HPDE6-E6E7 (cell line): ENCODE results near the gene PLSCR2.
A peak's percentile ranks its signal among the peaks of the same experiment; 100 is the strongest.
"Not testable (repeated sequence)": the region's sequence is repeated elsewhere in the genome, so short reads cannot be mapped to it uniquely, and the experiment has no call there.

ENCODE experiments used
- DNase-seq: peaks from one replicate; pipeline ENCODE4 v3.0.0; 2011; ENCODE audit warnings: missing footprints; ENCODE audit errors: extremely low spot score

The PLSCR2 gene

DNA sequence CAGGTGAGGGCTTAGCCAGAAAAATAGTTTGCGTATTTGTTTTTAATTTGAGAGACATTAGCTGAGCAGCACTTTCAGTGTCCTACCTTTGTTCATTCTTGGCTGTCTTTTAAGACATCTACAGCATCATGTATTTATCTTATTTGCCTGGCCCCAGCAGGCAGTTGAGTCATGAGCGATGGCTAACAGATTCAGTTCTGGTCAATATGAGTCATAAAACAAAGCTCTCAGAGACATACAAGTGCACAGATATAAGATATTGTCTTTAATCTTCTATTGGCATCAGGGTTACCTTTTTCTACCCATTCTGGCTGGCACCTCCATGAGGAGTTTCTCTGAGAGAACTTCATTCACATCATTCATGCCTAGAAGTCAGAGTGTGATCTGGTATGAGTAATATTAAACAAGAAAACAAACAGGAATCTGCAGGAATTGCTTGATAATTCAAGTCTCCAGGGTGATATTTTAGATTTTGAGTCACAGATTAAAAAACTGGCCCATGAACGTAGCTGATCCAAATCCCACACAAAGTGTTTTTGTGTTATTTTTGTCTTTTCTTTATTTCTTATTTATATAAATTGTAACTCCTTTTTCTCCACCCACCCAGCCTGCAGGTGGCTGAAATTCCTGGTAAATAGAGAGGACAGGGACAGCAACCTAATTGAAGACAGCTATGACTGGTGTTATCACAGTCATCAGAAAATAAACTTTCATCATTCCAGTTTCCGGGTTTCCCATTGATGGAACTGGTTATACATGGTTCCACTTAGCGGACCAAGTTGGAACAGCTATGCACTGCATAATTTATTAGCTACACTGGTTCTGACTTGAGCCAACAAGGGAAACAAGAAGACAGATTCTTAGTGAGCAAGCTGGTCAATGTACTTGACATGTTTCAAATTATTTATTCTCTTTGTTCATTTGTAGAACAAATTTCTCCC lies 47.3 kb downstream of the PLSCR2 start:
- DNase-seq = peak; percentile 33

DNA sequence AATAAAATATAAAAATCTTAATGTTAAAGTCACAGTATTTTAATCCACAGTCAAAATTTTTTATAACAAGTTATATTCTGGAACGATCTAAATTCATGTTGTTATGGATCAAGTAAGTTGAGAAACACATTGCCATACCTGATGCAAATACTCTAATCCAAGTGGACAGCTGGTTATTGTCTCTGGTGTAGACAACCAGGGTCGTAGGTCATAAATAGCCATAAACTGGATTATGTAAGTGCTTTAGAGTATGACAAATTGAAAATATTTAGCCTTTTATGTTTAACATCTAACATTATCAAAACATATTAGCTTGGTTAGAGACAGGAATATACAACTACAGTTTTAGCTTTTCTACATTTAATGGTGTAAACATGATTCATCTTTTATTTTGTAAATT lies 53.0 kb downstream of the PLSCR2 start:
- DNase-seq = no peak

DNA sequence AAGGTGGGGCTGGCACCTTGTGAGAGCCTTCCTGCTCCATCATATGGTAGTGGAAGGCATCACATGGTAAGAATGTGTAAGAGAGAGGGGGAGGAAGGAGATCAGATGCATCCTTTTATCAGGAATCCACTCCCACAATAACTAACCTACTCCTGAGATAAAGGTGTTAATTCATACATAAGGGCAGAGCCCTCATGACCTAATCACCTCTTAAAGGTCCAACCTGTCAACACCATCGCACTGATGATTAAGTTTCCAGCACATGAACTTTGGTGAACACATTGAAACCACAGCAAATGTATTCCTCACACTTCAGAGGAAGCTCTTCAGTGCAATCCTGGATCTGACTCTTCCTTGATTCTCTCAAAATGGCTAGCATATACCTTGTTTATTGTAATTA lies 55.4 kb downstream of the PLSCR2 start:
- DNase-seq = no peak

GRCh38 chr3:146412711-146413110 lies 56.6 kb downstream of the PLSCR2 start:
- DNase-seq = not testable (repeated sequence)

DNA sequence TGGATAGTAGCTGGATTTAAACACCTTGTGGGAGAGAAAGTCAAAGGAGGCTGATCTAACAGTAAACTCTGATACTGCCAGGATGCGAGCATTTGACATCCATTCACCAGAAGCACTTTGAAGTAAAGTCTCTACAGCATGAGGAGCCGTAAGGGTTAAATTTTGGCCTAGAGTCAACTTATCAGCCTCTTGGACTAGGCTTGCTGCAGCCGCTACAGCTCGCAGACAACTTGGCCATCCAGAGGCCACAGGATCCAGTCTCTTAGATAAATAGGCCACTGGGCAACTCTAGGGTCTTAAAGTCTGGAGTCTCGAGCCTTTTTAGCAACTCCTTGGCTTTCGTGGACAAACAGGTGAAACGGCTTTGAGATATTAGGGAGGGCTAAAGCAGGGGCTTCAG lies 61.4 kb downstream of the PLSCR2 start:
- no peak for DNase-seq

DNA sequence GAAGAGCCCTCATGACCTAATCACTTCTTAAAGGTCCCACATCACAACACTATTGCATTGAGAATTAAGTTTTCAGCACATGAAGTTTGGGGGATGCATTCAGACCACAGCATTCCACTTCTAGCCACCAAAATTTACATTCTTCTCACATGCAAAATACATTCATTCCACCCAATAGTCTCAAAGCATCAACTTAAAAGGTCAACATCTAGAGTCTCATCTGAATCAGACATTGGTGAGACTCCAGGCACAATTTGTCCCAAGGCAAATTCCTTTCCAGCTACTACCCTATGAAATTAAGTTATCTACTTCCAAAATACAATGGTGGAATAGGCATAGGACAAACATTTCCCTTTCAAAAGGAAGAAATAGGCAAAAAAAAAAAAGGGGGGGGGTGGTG lies 64.9 kb downstream of the PLSCR2 start:
- no peak for DNase-seq

- DNase-seq = no peak
Observed at GRCh38 chr3:146403792-146404191, 65.6 kb downstream of the PLSCR2 start.

GRCh38 chr3:146396792-146397191 lies 72.6 kb downstream of the PLSCR2 start:
- no peak for DNase-seq

GRCh38 chr3:146395164-146395563 lies 74.2 kb downstream of the PLSCR2 start:
- no peak for DNase-seq

- DNase-seq = no peak
Observed at GRCh38 chr3:146390957-146391356, 78.4 kb downstream of the PLSCR2 start.

DNA sequence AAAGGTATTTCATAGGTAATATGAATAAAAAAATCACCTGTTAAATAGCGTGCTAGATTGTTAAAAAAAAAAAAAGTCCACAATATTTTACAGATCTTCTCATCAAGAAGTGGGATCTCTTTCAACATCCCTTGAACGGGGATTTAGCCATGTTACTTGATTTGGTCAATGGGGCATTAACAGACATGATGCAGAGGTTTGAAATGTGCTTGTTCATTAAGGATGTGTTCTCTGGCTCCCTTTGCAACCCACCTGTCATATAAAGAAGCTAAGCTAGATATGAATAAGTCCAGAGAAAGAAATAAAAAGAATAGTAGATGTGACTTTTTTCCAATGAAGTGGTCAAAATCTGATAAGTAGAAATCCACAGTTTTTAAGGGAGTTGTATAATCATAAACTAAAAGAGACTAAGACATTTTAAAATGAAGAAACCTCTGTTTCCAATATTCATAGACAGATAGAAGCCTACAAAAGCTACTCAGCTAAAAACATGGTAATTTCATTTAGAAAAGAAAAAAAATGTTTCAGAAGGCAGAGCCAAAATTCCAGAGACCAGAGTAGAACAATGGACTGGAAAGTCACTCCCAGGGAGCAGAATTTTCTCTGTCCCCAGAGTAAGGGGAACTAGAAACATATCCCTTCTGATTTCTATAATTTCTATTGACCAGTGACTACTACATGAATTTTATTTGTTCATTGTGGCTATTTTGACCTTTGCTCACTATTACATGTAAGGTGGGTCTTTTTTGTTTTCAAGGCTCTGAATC lies 79.2 kb downstream of the PLSCR2 start:
- no peak for DNase-seq

GRCh38 chr3:146387566-146387965 lies 81.8 kb downstream of the PLSCR2 start:
- no peak for DNase-seq

GRCh38 chr3:146386936-146387335 lies 82.4 kb downstream of the PLSCR2 start:
- no peak for DNase-seq

GRCh38 chr3:146384786-146385185 lies 84.6 kb downstream of the PLSCR2 start:
- no peak for DNase-seq
